CD4-positive, alpha-beta T cell treated with Interleukin-10 for 1 hour (primary cell): ENCODE measurements around the gene PDLIM5.

Experiments used
- DNase-seq: peaks from one replicate; pipeline ENCODE4 v3.0.0-alpha.2; 2020

Gene PDLIM5

GRCh38 chr4:94430406-94430805 is 21.3 kb upstream of the PDLIM5 start:
- DNase-seq, result no peak

- no peak for DNase-seq
Measured at GRCh38 chr4:94431388-94431787, 20.4 kb upstream of the PDLIM5 start.

DNA sequence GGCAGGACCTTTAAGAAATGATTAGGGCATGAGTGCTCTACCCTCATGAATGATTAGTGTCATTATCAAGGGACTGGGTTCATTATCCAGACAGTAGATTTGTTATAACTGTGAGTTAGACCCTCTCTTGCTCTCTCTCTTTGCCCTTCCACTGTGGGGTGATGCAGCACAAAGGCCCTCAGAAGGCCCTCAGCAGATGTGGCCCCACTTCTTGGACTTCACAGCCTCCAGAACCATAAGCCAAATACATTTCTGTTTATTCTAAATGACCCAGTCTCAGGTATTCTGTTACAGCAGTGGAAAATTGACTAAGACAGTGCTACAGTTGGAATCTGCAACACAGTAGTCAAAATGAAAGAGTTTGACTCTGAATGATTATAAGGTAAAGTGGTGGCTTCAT is 17.2 kb upstream of the PDLIM5 start:
- DNase-seq, result no peak

GRCh38 chr4:94435874-94436273 is 15.9 kb upstream of the PDLIM5 start:
- DNase-seq, result no peak

- no peak for DNase-seq
Measured at GRCh38 chr4:94436512-94436911, 15.2 kb upstream of the PDLIM5 start.

DNA sequence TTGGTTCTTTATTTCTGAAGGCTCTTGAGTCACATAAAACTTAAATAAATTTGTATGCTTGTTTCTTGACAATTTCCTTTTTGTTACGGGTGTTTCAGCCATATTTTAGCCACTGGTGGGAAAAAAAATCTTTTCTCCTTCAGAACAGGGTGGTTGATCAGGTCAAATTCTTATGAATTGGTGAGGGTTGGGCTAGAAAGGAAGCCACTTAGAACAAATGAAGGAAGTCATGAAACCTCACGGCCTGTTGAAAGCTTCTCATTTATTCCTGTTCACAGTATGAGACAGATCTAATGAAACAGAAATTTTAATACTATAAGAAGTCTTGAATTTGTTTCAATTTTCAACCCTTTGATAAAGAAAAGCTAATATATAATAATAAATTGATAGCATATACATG is 12.1 kb upstream of the PDLIM5 start:
- no peak for DNase-seq

DNA sequence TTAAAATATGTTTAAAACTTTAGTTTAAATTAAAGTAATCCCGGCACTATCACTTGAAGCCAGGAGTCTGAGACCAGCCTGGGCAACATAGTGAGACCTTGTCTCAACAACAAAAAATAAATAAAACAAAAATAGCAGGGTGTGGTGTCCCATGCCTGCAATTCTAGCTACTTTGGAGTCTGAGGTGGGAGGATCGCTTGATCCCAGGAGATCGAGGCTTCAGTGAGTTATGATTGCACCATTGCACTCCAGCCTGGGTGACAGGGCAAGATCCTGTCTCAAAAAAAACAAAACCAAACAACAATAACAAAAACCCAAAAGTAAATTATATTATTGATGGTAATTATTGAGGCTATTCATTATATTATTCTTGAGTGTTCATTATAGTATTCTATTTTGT is 9.9 kb upstream of the PDLIM5 start:
- DNase-seq, result no peak

DNA sequence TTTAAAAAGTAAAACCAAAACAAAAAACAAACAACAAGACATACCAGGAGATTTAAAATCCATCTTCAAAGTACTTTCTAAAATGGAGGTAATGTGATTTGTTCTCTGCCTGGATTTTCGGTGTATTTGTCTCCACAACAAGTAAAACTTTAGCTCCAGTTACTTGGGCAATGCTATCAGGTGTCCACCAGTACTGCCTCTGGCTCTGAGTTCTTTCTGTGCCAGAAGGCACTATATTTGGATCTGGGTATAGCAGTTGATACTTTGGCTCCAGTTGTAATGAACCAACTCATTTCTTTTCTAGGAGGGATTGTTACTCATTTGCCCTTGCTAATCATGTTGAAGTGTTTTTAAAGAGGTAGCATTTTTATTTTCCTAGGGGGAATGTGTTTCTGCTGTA is 9.5 kb upstream of the PDLIM5 start:
- no peak for DNase-seq

DNA sequence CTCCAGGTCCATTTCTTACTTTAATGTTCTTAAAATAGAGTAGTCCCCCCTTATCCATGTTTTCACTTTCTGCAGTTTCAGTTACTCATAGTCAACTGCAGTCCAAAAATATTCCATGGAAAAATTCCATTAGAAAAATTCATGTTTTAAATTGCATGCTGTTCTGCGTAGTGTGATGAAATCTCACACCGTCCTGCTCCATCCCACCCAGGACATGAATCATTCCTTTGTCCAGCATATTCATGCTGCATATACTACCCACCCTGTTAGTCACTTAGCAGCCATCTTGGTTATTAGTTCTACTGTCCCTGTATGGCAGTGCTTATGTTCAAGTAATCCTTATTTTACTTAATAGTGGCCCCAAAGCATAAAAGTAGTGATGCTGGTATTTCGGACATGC is 5.4 kb upstream of the PDLIM5 start:
- no peak for DNase-seq

GRCh38 chr4:94447754-94448411 is 3.9 kb upstream of the PDLIM5 start:
- no peak for DNase-seq

DNA sequence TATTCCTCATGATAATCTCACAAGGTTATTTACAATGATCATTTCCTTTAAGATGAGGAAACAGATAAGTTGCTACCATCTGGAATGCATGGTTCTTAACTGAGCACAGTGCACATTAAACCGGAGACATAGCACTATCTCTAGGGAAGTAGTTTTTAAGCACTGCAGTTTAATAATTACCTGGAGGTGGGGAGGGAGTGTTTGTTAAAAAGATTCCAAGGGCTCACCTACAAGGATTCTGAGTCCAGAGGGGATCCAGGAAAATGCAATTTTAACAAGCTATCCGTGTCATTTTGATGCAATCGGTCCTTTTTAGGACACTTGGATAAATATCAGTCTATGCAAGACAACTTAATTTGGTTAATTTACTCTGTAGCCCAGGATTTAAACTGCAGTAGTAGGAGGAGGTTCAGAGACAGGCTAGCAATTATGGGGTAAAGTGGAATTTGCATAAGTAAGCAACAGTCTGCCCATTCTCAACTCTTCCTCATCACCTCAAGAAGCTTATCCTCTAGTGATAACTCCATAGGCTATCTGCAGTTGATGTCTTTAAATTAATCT is 2.8 kb upstream of the PDLIM5 start:
- no peak for DNase-seq

DNA sequence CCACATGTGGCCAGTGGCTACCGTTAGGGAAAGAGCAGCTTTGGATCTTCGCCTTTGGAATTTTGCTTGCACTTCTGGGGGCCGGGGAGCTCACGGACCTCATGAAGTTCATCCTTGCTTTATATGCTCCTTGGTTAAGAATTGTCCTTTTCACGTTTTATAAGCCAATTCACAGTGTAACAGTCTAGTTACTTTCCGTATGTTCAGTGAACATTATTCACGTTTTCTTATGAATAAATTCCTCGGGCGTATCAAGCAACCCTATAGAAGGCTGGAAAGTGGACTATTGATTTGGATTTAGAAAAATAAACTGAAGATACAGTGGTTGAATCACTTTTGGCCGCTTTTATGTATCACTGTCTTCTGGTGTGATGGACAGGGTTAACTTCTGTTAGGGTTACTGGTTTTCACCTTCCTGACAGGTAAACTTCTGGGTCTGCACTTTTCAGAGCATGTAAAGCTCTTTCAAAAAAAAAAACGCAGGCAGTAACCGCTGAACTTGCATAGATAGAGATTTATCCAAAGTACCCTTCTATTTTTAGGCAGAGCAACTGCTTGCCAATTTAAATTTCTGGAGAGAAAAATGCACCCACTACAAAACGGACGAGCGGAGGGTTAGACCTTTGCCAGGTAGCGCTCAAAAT is 569 bp upstream of the PDLIM5 start:
- DNase-seq, result no peak

- no peak for DNase-seq
Measured at GRCh38 chr4:94452476-94453371, 982 bp downstream of the PDLIM5 start.

DNA sequence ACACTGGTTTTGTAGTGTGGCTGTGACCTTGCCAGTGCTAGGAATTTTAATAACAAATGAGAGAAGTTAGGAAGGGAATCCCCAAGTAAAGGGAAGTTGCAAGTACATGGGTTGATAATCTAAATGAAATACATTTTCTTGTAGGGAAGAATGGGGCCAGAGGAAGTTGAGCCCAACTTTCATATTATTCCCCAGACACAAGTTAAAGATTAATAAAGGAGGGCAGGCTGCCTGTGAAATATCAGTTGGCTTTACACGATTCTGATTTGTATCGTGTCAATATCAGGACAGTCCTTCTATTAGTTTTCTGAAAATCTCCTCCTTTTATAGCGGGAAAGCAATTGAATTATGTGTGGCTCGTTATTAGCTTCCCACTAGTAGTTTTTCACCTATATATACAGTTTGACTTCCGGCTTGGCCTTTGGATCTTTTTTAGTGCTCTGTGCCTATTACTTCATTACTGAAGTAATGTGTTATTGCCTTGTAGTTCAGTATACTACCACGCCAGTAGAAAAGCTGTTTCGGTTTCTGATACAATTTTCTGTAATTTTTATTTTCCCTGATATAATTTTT is 1.7 kb downstream of the PDLIM5 start:
- DNase-seq, result no peak

GRCh38 chr4:94454405-94454804 is 2.7 kb downstream of the PDLIM5 start:
- no peak for DNase-seq

- DNase-seq, result no peak
Measured at GRCh38 chr4:94455081-94455480, 3.3 kb downstream of the PDLIM5 start.

DNA sequence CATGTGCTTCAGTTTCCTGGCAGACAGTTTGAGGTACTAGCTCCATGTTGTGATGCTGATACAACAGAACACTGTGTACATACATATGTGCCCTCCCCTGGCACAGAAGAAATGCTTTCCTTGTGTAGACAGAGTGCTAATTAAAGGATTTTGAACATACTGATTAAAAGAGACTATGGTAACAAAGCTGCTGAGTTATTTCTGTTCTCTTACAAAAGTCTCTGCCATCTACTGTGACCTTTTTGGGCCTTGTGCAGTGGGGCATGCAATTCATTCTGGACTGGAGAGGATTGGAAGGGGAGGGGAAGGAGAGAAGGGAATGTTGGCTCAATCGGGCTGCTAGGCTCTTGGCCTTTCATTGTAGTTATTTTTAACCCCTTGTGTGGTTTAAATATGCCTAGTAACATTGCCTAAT is 6.0 kb downstream of the PDLIM5 start:
- no peak for DNase-seq

GRCh38 chr4:94458682-94459081 is 6.9 kb downstream of the PDLIM5 start:
- DNase-seq, result no peak

- no peak for DNase-seq
Measured at GRCh38 chr4:94459462-94460161, 7.9 kb downstream of the PDLIM5 start.

- no peak for DNase-seq
Measured at GRCh38 chr4:94461506-94461905, 9.8 kb downstream of the PDLIM5 start.

- DNase-seq, result no peak
Measured at GRCh38 chr4:94462572-94462971, 10.8 kb downstream of the PDLIM5 start.

- no peak for DNase-seq
Measured at GRCh38 chr4:94463771-94464170, 12.0 kb downstream of the PDLIM5 start.

DNA sequence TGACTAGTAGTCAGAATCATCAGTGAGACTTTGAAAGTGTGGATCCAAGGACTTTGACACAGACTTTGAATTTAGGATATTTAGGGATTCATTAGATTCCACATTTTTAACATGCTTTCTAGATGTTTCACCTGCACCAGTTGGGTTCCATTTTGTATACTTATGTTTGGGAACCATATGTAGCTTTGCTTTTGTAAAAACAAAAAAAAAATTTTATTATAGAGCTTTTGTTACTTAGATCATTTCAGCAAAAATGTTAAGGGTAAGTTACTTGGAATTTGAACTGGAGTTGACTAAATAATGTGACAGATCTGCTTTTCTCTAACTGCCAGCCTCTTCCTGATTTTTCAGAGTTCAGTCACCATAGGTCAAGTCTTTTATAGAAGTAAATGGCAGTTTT is 14.6 kb downstream of the PDLIM5 start:
- DNase-seq, result no peak
